ENCODE results near the gene NR1I3. TPM values are rescaled to one million over a fixed set of nuclear protein-coding genes. Genes with fewer than 3 reads are reported as not detected.

Gene NR1I3
- total and polyA plus RNA-seq, 2 of the 13 experiments (the other 11 are each of a cell fraction or from before 2014, with no cell fraction given): 0.62 to 0.95 TPM

DNA sequence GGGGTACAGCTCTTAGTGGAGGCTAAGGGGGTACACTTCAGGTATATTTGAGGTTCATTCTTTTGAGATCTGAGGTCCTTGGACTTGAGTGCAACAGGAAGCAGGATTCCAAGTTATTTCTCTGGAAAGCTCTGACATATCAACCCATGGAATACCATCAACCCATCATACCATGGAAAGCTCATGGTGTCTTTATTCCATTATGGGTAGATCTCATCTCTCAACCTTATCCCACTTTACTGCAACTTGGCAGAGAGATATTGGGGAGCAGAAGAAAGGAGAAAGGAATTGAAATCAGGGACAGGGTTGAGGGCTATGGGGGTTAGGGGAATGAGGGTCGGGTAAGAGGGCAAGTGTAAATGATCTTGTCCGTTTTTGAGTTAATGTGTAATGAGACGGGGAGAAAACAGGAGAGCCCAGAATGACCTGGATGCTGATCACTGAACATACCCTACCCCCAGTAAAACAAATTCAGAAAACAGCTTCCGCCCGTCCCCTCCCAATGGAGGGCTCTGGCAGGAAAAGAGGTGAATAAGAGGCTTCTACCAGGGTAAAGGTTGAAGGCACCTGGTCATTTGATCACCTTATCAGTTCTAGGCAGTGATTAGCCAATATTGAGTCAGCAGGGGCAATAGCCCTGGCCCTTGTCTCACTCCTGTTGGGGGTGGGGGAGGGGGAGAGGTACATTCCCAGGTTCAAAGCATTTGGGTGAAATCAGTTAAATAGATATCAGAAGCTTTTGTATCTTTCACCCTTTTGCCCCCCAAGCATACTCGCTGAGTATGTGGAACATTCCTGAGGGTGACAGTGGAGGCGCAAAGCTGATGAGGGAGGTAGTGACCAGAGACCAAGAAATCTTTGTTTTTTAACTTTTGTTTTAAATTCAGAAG, 14.0 kb downstream of the NR1I3 start (continued):
- TF ChIP-seq, protein P1, sequence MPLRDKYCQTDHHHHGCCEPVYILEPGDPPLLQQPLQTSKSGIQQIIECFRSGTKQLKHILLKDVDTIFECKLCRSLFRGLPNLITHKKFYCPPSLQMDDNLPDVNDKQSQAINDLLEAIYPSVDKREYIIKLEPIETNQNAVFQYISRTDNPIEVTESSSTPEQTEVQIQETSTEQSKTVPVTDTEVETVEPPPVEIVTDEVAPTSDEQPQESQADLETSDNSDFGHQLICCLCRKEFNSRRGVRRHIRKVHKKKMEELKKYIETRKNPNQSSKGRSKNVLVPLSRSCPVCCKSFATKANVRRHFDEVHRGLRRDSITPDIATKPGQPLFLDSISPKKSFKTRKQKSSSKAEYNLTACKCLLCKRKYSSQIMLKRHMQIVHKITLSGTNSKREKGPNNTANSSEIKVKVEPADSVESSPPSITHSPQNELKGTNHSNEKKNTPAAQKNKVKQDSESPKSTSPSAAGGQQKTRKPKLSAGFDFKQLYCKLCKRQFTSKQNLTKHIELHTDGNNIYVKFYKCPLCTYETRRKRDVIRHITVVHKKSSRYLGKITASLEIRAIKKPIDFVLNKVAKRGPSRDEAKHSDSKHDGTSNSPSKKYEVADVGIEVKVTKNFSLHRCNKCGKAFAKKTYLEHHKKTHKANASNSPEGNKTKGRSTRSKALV (CRISPR knock-in tag; IDR thresholded peaks at IDR 0.05): 0 out of 2 replicates have a peak, but pooled peaks have one; percentile 28
- TF ChIP-seq ZFAT (CRISPR knock-in tag; conservative IDR thresholded peaks at IDR 0.05) (no peak), SP1 (IDR thresholded peaks at IDR 0.05) (no peak), SP1 (CRISPR knock-in tag; IDR thresholded peaks at IDR 0.05) (no peak), TCF7 (IDR thresholded peaks at IDR 0.05; ENCODE audit: low read depth) (peak; percentile 93), ZSCAN30 (CRISPR knock-in tag; IDR thresholded peaks at IDR 0.05) (no peak), ZNF891 (CRISPR knock-in tag; IDR thresholded peaks at IDR 0.05) (no peak), ZNF282 (IDR thresholded peaks at IDR 0.05; ENCODE audit: partially characterized antibody) (no peak), NR2F2 (IDR thresholded peaks at IDR 0.05; ENCODE audit: borderline replicate concordance, low read depth) (no peak), ZNF337 (CRISPR knock-in tag; IDR thresholded peaks at IDR 0.05; ENCODE audit: borderline replicate concordance, low read depth) (no peak), ZNF547 (CRISPR knock-in tag; IDR thresholded peaks at IDR 0.05) (no peak), NFKB2 (CRISPR knock-in tag; IDR thresholded peaks at IDR 0.05; ENCODE audit: borderline replicate concordance) (no peak)
- TF ChIP-seq, protein P2, sequence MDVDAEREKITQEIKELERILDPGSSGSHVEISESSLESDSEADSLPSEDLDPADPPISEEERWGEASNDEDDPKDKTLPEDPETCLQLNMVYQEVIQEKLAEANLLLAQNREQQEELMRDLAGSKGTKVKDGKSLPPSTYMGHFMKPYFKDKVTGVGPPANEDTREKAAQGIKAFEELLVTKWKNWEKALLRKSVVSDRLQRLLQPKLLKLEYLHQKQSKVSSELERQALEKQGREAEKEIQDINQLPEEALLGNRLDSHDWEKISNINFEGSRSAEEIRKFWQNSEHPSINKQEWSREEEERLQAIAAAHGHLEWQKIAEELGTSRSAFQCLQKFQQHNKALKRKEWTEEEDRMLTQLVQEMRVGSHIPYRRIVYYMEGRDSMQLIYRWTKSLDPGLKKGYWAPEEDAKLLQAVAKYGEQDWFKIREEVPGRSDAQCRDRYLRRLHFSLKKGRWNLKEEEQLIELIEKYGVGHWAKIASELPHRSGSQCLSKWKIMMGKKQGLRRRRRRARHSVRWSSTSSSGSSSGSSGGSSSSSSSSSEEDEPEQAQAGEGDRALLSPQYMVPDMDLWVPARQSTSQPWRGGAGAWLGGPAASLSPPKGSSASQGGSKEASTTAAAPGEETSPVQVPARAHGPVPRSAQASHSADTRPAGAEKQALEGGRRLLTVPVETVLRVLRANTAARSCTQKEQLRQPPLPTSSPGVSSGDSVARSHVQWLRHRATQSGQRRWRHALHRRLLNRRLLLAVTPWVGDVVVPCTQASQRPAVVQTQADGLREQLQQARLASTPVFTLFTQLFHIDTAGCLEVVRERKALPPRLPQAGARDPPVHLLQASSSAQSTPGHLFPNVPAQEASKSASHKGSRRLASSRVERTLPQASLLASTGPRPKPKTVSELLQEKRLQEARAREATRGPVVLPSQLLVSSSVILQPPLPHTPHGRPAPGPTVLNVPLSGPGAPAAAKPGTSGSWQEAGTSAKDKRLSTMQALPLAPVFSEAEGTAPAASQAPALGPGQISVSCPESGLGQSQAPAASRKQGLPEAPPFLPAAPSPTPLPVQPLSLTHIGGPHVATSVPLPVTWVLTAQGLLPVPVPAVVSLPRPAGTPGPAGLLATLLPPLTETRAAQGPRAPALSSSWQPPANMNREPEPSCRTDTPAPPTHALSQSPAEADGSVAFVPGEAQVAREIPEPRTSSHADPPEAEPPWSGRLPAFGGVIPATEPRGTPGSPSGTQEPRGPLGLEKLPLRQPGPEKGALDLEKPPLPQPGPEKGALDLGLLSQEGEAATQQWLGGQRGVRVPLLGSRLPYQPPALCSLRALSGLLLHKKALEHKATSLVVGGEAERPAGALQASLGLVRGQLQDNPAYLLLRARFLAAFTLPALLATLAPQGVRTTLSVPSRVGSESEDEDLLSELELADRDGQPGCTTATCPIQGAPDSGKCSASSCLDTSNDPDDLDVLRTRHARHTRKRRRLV (CRISPR knock-in tag; IDR thresholded peaks at IDR 0.05): no peak
- TF ChIP-seq, protein P3, sequence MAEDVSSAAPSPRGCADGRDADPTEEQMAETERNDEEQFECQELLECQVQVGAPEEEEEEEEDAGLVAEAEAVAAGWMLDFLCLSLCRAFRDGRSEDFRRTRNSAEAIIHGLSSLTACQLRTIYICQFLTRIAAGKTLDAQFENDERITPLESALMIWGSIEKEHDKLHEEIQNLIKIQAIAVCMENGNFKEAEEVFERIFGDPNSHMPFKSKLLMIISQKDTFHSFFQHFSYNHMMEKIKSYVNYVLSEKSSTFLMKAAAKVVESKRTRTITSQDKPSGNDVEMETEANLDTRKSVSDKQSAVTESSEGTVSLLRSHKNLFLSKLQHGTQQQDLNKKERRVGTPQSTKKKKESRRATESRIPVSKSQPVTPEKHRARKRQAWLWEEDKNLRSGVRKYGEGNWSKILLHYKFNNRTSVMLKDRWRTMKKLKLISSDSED (CRISPR knock-in tag; IDR thresholded peaks at IDR 0.05): no peak
- TF ChIP-seq, protein P4, sequence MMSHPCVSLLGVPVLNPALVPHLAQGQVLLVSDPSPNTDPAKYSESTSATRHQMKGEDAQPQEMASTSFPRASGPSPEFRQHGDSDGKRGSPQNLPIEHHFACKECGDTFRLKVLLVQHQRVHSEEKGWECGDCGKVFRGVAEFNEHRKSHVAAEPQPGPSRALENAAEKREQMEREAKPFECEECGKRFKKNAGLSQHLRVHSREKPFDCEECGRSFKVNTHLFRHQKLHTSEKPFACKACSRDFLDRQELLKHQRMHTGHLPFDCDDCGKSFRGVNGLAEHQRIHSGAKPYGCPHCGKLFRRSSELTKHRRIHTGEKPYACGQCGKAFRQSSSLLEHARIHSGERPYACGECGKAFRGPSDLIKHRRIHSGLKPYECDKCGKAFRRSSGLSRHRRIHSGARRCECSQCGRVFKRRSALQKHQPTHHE (CRISPR knock-in tag; IDR thresholded peaks at IDR 0.05; ENCODE audit: borderline replicate concordance): peak; percentile 68; the same call in 1 of the 2 replicates
- TF ChIP-seq, protein P5, sequence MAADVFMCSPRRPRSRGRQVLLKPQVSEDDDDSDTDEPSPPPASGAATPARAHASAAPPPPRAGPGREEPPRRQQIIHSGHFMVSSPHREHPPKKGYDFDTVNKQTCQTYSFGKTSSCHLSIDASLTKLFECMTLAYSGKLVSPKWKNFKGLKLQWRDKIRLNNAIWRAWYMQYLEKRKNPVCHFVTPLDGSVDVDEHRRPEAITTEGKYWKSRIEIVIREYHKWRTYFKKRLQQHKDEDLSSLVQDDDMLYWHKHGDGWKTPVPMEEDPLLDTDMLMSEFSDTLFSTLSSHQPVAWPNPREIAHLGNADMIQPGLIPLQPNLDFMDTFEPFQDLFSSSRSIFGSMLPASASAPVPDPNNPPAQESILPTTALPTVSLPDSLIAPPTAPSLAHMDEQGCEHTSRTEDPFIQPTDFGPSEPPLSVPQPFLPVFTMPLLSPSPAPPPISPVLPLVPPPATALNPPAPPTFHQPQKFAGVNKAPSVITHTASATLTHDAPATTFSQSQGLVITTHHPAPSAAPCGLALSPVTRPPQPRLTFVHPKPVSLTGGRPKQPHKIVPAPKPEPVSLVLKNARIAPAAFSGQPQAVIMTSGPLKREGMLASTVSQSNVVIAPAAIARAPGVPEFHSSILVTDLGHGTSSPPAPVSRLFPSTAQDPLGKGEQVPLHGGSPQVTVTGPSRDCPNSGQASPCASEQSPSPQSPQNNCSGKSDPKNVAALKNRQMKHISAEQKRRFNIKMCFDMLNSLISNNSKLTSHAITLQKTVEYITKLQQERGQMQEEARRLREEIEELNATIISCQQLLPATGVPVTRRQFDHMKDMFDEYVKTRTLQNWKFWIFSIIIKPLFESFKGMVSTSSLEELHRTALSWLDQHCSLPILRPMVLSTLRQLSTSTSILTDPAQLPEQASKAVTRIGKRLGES (CRISPR knock-in tag; IDR thresholded peaks at IDR 0.05; ENCODE audit: borderline replicate concordance): 0 out of 2 replicates have a peak, but pooled peaks have one; percentile 55
